Calu3 (cell line): Measurements from ENCODE around the gene DGUOK. TPM values are rescaled to one million over a fixed set of nuclear protein-coding genes. Genes with fewer than 3 reads are reported as not detected.

ENCODE experiments used
- BruUV-seq: library from RNA; stranded (reverse); fragments of 400-500 nt; replicated peaks from 2 replicates; lab custom pipeline; 2021; lab: Mats Ljungman, UMichigan
- CTCF ChIA-PET: fragments of 300-600 bp; sonication (Branson Sonifier 250); formaldehyde crosslinking; loops from one replicate; lab custom pipeline; 2022; ENCODE audit warnings: antibody characterized with exemption; lab: Charles Lee
- DNase-seq: peaks from one replicate; pipeline ENCODE4 v3.0.0; 2022
- H3K27ac Mint-ChIP-seq: one replicate; pipeline ENCODE4 v1.8.0; 2022; ENCODE audit warnings: mixed read lengths; ENCODE audit not compliant: unreplicated experiment
- H3K27me3 Mint-ChIP-seq: one replicate; pipeline ENCODE4 v1.8.0; 2022; ENCODE audit warnings: mixed read lengths; ENCODE audit not compliant: unreplicated experiment
- H3K36me3 Mint-ChIP-seq: one replicate; pipeline ENCODE4 v1.8.0; 2022; ENCODE audit warnings: mild to moderate bottlenecking, moderate library complexity, mixed read lengths; ENCODE audit not compliant: insufficient read depth, unreplicated experiment
- H3K4me1 Mint-ChIP-seq: one replicate; pipeline ENCODE4 v1.8.0; 2022; ENCODE audit warnings: mild to moderate bottlenecking, low read depth, mixed read lengths; ENCODE audit not compliant: unreplicated experiment
- H3K4me3 Mint-ChIP-seq: one replicate; pipeline ENCODE4 v1.8.0; 2022; ENCODE audit warnings: mild to moderate bottlenecking, low read depth, moderate library complexity, mixed read lengths; ENCODE audit not compliant: unreplicated experiment
- H3K9me3 Mint-ChIP-seq: one replicate; pipeline ENCODE4 v1.8.0; 2022; ENCODE audit warnings: low read depth, mixed read lengths; ENCODE audit not compliant: unreplicated experiment
- CTCF ChIP-seq: fragments of 200-600 bp; IDR thresholded peaks from one replicate; pipeline ENCODE4 v1.8.0; 2022; ENCODE audit warnings: antibody characterized with exemption; ENCODE audit not compliant: unreplicated experiment
- intact Hi-C: fragments of 100-400 bp; cut with micrococcal nuclease; formaldehyde crosslinking; loops from one replicate; pipeline ENCODE4 v1.10.0; 2022; ENCODE audit not compliant: unreplicated experiment
- total RNA-seq: library from RNA; stranded (reverse); gene quantifications from 2 replicates; pipeline ENCODE4 v1.2.3, GENCODE V29; 2022

DGUOK gene
- total RNA-seq, 1 experiment from 2014 or later, result 78.6 TPM

- Mint-ChIP-seq H3K27ac (no peak overlapping the region), H3K36me3 (peaks cover 29% of the 10 kb centered on the region), H3K27me3 (no peaks in the 10 kb centered on the region), H3K4me1 (no peaks in the 10 kb centered on the region), H3K9me3 (no peaks in the 10 kb centered on the region), H3K4me3 (no peak overlapping the region)
- no peak for DNase-seq
- CTCF ChIA-PET, result no interaction called here
- no TSS peak for BruUV-seq
- no peak for TF ChIP-seq CTCF
- intact Hi-C loops, result no loop called here
Measured at GRCh38 chr2:73964223-73964622, 37.5 kb downstream of the DGUOK start.

- no peaks in the 10 kb centered on the region for H3K4me1 Mint-ChIP-seq
- CTCF ChIA-PET, result no interaction called here
- H3K9me3 Mint-ChIP-seq, result no peaks in the 10 kb centered on the region
- no peaks in the 10 kb centered on the region for H3K27me3 Mint-ChIP-seq
- H3K4me3 Mint-ChIP-seq, result no peak overlapping the region
- TF ChIP-seq CTCF, result no peak
- H3K36me3 Mint-ChIP-seq, result peaks cover 23% of the 10 kb centered on the region
- H3K27ac Mint-ChIP-seq, result no peak overlapping the region
- intact Hi-C loops, result no loop called here
- no peak for DNase-seq
- BruUV-seq, result no TSS peak
Measured at GRCh38 chr2:73965053-73965452, 38.4 kb downstream of the DGUOK start.

- no peaks in the 10 kb centered on the region for H3K27me3 Mint-ChIP-seq
- no peaks in the 10 kb centered on the region for H3K9me3 Mint-ChIP-seq
- H3K36me3 Mint-ChIP-seq, result no peaks in the 10 kb centered on the region
- TF ChIP-seq CTCF, result no peak
- H3K4me1 Mint-ChIP-seq, result no peaks in the 10 kb centered on the region
- intact Hi-C loops, result no loop called here
- no peak overlapping the region for H3K4me3 Mint-ChIP-seq
- no TSS peak for BruUV-seq
- no peak for DNase-seq
- H3K27ac Mint-ChIP-seq, result no peak overlapping the region
- CTCF ChIA-PET, result interaction anchor here (0.6 kb wide), 1 partner anchor 25 kb away, joined by 4 read pairs; no protein-coding TSS in a partner anchor
Measured at GRCh38 chr2:73968357-73968937, 41.8 kb downstream of the DGUOK start.

- Mint-ChIP-seq H3K4me3 (no peak overlapping the region), H3K4me1 (no peaks in the 10 kb centered on the region), H3K9me3 (no peaks in the 10 kb centered on the region), H3K36me3 (no peaks in the 10 kb centered on the region), H3K27ac (no peak overlapping the region), H3K27me3 (no peaks in the 10 kb centered on the region)
- TF ChIP-seq CTCF, result no peak
- no TSS peak for BruUV-seq
- DNase-seq, result no peak
- intact Hi-C loops, result no loop called here
- CTCF ChIA-PET, result no interaction called here
Measured at GRCh38 chr2:73969356-73969755, 42.7 kb downstream of the DGUOK start.
